ENCODE data around the gene RAB27A. TPM values are rescaled to one million over a fixed set of nuclear protein-coding genes. Genes with fewer than 3 reads are reported as not detected.
A peak's percentile ranks its signal among the peaks of the same experiment; 100 is the strongest.

The RAB27A gene
- total and polyA plus RNA-seq, 9 of the 15 experiments (the other 6 are each of a cell fraction or from before 2014, with no cell fraction given), result 31.5 to 171 (median 80.4) TPM

GRCh38 chr15:55197362-55197705 is 92.3 kb downstream of the RAB27A start:
- TSS peak; percentile 87 for BruUV-seq (replicated peaks)
- peak; percentile 11 for ATAC-seq

More at GRCh38 chr15:55197362-55197705, 92.3 kb downstream of the RAB27A start:
- DNase-seq (ENCODE audit: extremely low read depth in 1 of 4, low spot score in 3 of 4) (peak in 2 of 4 experiments; percentile 12 to 20), FAIRE-seq (no peak)
- ChIA-PET POLR2A (interaction anchor here (0.6 to 2.2 kb wide), 20 partner anchors 10 to 242 kb away, joined by 3 to 24 read pairs (median 4); partner anchors contain the start of genes CCPG1, PIERCE2, PIGB and PIGBOS1), CTCF (ENCODE audit: low intra/inter-chr PET ratio) (interaction anchor here (0.7 to 2.1 kb wide), 3 partner anchors 21 to 179 kb away, joined by 4 to 6 read pairs (median 5); partner anchors contain the start of gene RAB27A)
- peaks cover 32% of the 10 kb centered on the region for H3K36me3 ChIP-seq (ENCODE audit: control insufficient read depth, insufficient read depth, low read length)
- peak overlapping the region; percentile 90 for H3K4me3 ChIP-seq
- peaks cover 3 to 20% of the 10 kb centered on the region in 2 experiments; a peak in 3 of 5 replicates for H3K4me1 ChIP-seq (replicated peaks in 1 of 2; ENCODE audit: control insufficient read depth in 2 of 2, insufficient read depth in 2 of 2, low read length in 2 of 2)
- TF ChIP-seq TCF3 (CRISPR knock-in tag; IDR thresholded peaks at IDR 0.05) (no peak), ZNF316 (IDR thresholded peaks at IDR 0.05) (0 out of 2 replicates have a peak, but pooled peaks have one; percentile 1), MIER1 (IDR thresholded peaks at IDR 0.05; ENCODE audit: low read depth) (no peak), DEAF1 (CRISPR knock-in tag; IDR thresholded peaks at IDR 0.05) (0 out of 2 replicates have a peak, but pooled peaks have one; percentile 15), ZKSCAN8 (CRISPR knock-in tag; IDR thresholded peaks at IDR 0.05) (0 out of 2 replicates have a peak, but pooled peaks have one; percentile 11)
- H3K9me1 ChIP-seq (ENCODE audit: control insufficient read depth, insufficient read depth, low read length), result no peaks in the 10 kb centered on the region
- peaks cover 46% of the 10 kb centered on the region for H3K79me2 ChIP-seq (ENCODE audit: control insufficient read depth, insufficient read depth, low read length)
- peak overlapping the region; percentile 93 for H2AFZ ChIP-seq (ENCODE audit: low read depth, low read length)
- WGBS (ENCODE audit: insufficient coverage, low coverage, missing lambda C conversion rate), result 0% methylated on average over 10 of the region's 10 CpGs
- peaks cover 13% of the 10 kb centered on the region for H3K9me3 ChIP-seq (replicated peaks; ENCODE audit: control insufficient read depth, insufficient read depth, low read depth, low read length)
- H3K27ac ChIP-seq (ENCODE audit: extremely low read depth, low read depth, low read length), result peak overlapping the region; percentile 94
- no peaks in the 10 kb centered on the region for H3K27me3 ChIP-seq (ENCODE audit: control insufficient read depth in 2 of 2, insufficient read depth in 2 of 2, low read length in 2 of 2)
- H3K4me2 ChIP-seq (ENCODE audit: insufficient read depth, low read length), result peak overlapping the region; percentile 91
- intact Hi-C loops (cut with micrococcal nuclease) (loop anchor here (5.0 kb wide), 2 partner anchors 90 to 240 kb away; partner anchors contain the start of gene RAB27A), in situ Hi-C loops (cut with MboI) (no loop called here)
- H4K20me1 ChIP-seq (replicated peaks; ENCODE audit: control insufficient read depth, insufficient read depth, low read length), result peaks cover 28% of the 10 kb centered on the region; the same call in 1 of the 2 replicates
- peak overlapping the region; percentile 99; a peak in 3 of 4 replicates for H3K9ac ChIP-seq (ENCODE audit: insufficient read depth in 1 of 2, low read depth in 2 of 2, low read length in 2 of 2)
